Activated gamma-delta T cell treated with anti-CD3 and anti-CD28 coated beads, Interleukin-2, amount 50 U/mL, for 16 hours (primary cell): ENCODE results near the gene KIFC3.
"Not testable (repeated sequence)": the region's sequence is repeated elsewhere in the genome, so short reads cannot be mapped to it uniquely, and the experiment has no call there.

Experiments used
- DNase-seq: peaks from one replicate; pipeline ENCODE4 v3.0.0-alpha.2; 2020; ENCODE audit warnings: low read depth

KIFC3 gene

GRCh38 chr16:57753448-57754353 is 48.6 kb downstream of the KIFC3 start:
- DNase-seq: no peak

GRCh38 chr16:57752581-57753447 is 49.5 kb downstream of the KIFC3 start:
- no peak for DNase-seq

- no peak for DNase-seq
Measured at GRCh38 chr16:57752203-57752580, 50.1 kb downstream of the KIFC3 start.

- DNase-seq: no peak
Measured at GRCh38 chr16:57751539-57752202, 50.6 kb downstream of the KIFC3 start.

- no peak for DNase-seq
Measured at GRCh38 chr16:57750796-57751538, 51.3 kb downstream of the KIFC3 start.

- no peak for DNase-seq
Measured at GRCh38 chr16:57749856-57750452, 52.3 kb downstream of the KIFC3 start.

- no peak for DNase-seq
Measured at GRCh38 chr16:57749101-57749692, 53.1 kb downstream of the KIFC3 start.

- no peak for DNase-seq
Measured at GRCh38 chr16:57748596-57748995, 53.7 kb downstream of the KIFC3 start.

- no peak for DNase-seq
Measured at GRCh38 chr16:57747996-57748395, 54.3 kb downstream of the KIFC3 start.

GRCh38 chr16:57747496-57747895 is 54.8 kb downstream of the KIFC3 start:
- no peak for DNase-seq

GRCh38 chr16:57747091-57747490 is 55.2 kb downstream of the KIFC3 start:
- DNase-seq: no peak

- not testable (repeated sequence) for DNase-seq
Measured at GRCh38 chr16:57746316-57746715, 56.0 kb downstream of the KIFC3 start.

GRCh38 chr16:57745768-57746167 is 56.5 kb downstream of the KIFC3 start:
- no peak for DNase-seq

GRCh38 chr16:57744642-57744903 is 57.7 kb downstream of the KIFC3 start:
- DNase-seq: no peak

GRCh38 chr16:57743886-57744641 is 58.2 kb downstream of the KIFC3 start:
- no peak for DNase-seq

GRCh38 chr16:57743458-57743857 is 58.8 kb downstream of the KIFC3 start:
- no peak for DNase-seq

GRCh38 chr16:57742543-57742942 is 59.7 kb downstream of the KIFC3 start:
- no peak for DNase-seq

GRCh38 chr16:57741660-57742191 is 60.6 kb downstream of the KIFC3 start:
- DNase-seq: no peak

- no peak for DNase-seq
Measured at GRCh38 chr16:57740423-57741071, 61.7 kb downstream of the KIFC3 start.
